K562 (cell line): ENCODE data around the gene ACBD3. TPM values are rescaled to one million over a fixed set of nuclear protein-coding genes. Genes with fewer than 3 reads are reported as not detected.

Experiments
- DNMT1 ChIP-seq: fragments of 450-650 bp; IDR thresholded peaks from 2 replicates; pipeline ENCODE4 v1.6.1; 2016; ENCODE audit warnings: antibody characterized with exemption, mild to moderate bottlenecking
- ELF4 ChIP-seq: fragments of 450-650 bp; formaldehyde crosslinking; IDR thresholded peaks from 2 replicates; pipeline ENCODE4 v1.4.0; 2022; ENCODE audit warnings: missing genetic modification characterization
- KDM5B ChIP-seq: fragments of 200-600 bp; sonication (generic); IDR thresholded peaks from 2 replicates; pipeline ENCODE4 v1.6.1; 2012; ENCODE audit warnings: low read depth, mild to moderate bottlenecking, moderate library complexity, low read length, control low read depth, inconsistent platforms; ENCODE audit not compliant: insufficient replicate concordance
- MLLT1 ChIP-seq, 2 experiments: fragments of 450-650 bp; IDR thresholded peaks; 2 replicates each; pipeline ENCODE4 v1.6.1; 2016
- NCOA6 ChIP-seq: fragments of 450-650 bp; IDR thresholded peaks from 2 replicates; pipeline ENCODE4 v1.6.1; 2017; ENCODE audit warnings: mild to moderate bottlenecking
- NRF1 ChIP-seq, 2 experiments: fragments of 450-650 bp; IDR thresholded peaks in 1 of 2; conservative IDR thresholded peaks in 1 of 2; 2 replicates each; pipeline ENCODE4 v1.6.1; 2014; ENCODE audit warnings: mild to moderate bottlenecking in 2 of 2
- PRDM10 ChIP-seq: fragments of 450-650 bp; IDR thresholded peaks from 2 replicates; pipeline ENCODE4 v1.6.1; 2018; ENCODE audit not compliant: partially characterized antibody
- RBM14 ChIP-seq: fragments of 200-400 bp; formaldehyde crosslinking; IDR thresholded peaks from 2 replicates; pipeline ENCODE4 v1.6.1; 2018; ENCODE audit warnings: low read depth, mild to moderate bottlenecking, low read length, moderate library complexity, borderline replicate concordance; ENCODE audit not compliant: insufficient read depth
- RBM25 ChIP-seq: fragments of 200-400 bp; formaldehyde crosslinking; IDR thresholded peaks from 2 replicates; pipeline ENCODE4 v1.6.1; 2018; ENCODE audit warnings: low read length, low read depth, moderate library complexity; ENCODE audit not compliant: severe bottlenecking
- SAFB ChIP-seq: fragments of 200-400 bp; formaldehyde crosslinking; IDR thresholded peaks from 2 replicates; pipeline ENCODE4 v1.6.1; 2017; ENCODE audit warnings: low read depth, low read length, borderline replicate concordance
- TAF15 ChIP-seq: fragments of 200-400 bp; formaldehyde crosslinking; IDR thresholded peaks from 2 replicates; pipeline ENCODE4 v1.6.1; 2017; ENCODE audit warnings: mild to moderate bottlenecking, low read depth, low read length, moderate library complexity
- XRCC4 ChIP-seq: IDR thresholded peaks from one replicate; pipeline ENCODE4 v1.6.1; 2011; ENCODE audit not compliant: insufficient read depth, insufficient read length; ENCODE audit errors: extremely low read depth
- ZNF696 ChIP-seq: fragments of 250-450 bp; sonication (Bioruptor Pico); conservative IDR thresholded peaks from 2 replicates; pipeline ENCODE4 v1.4.0; 2020; ENCODE audit warnings: mild to moderate bottlenecking, moderate library complexity
- polyA plus RNA-seq, 8 experiments: library from polyadenylated mRNA; depleted of rRNA in 4 of 8; stranded (reverse) in 5 of 8; unstranded in 3 of 8; fragments of >200 nt; fragmentation: Nextera tagmentation in 2 of 8; fragmentation: Illumina TruSeq in 1 of 8; extraction: Ambion mirVana in 2 of 8; extraction: Trizol in 1 of 8; gene quantifications; 2 replicates each; pipeline versions ENCODE4 v1.2.1 to v1.2.3, GENCODE V29; 2011 to 2014; ENCODE audit warnings: inconsistent platforms in 1 of 8, missing spikeins in 1 of 8
- total RNA-seq, 7 experiments: library from RNA; depleted of rRNA in 6 of 7; stranded (reverse); fragments of >200 nt in 6 of 7; fragmentation: Illumina TruSeq in 2 of 7; extraction: Trizol in 2 of 7; gene quantifications; 2 replicates each; pipeline versions ENCODE4 v1.2.1 to v1.2.3, GENCODE V29; 2011 to 2021; ENCODE audit warnings: low replicate concordance in 1 of 7

The ACBD3 gene
- total and polyA plus RNA-seq, 9 of the 15 experiments (the other 6 are each of a cell fraction or from before 2014, with no cell fraction given): 11.1 to 36.7 (median 26.9) TPM

GRCh38 chr1:226110249-226111097 lies 76.1 kb downstream of the ACBD3 start (continued):
- TF ChIP-seq MLLT1 (IDR thresholded peaks at IDR 0.05): peak; percentile 16 to 47; a peak in 1 of 4 replicates
- no peak for TF ChIP-seq TAF15
- TF ChIP-seq DNMT1: no peak
- no peak for TF ChIP-seq NRF1 (conservative IDR thresholded peaks at IDR 0.05 in 1 of 2, IDR thresholded peaks at IDR 0.05 in 1 of 2)
- peak; percentile 46 for TF ChIP-seq KDM5B
- 0 out of 2 replicates have a peak, but pooled peaks have one; percentile 41 for TF ChIP-seq RBM14
- no peak for TF ChIP-seq XRCC4
- TF ChIP-seq SAFB: peak; percentile 73
- no peak for TF ChIP-seq NCOA6
- no peak for TF ChIP-seq RBM25
- no peak for TF ChIP-seq ELF4 (CRISPR knock-in tag)
- peak; percentile 27 for TF ChIP-seq PRDM10
- no peak for TF ChIP-seq ZNF696
